ENCODE results near the gene VAMP2. TPM values are rescaled to one million over a fixed set of nuclear protein-coding genes. Genes with fewer than 3 reads are reported as not detected.
A peak's percentile ranks its signal among the peaks of the same experiment; 100 is the strongest.

VAMP2 gene
- total RNA-seq, 1 experiment from 2014 or later = 2.9 TPM

GRCh38 chr17:8122924-8123694, 39.6 kb downstream of the VAMP2 start:
- peaks cover 50% of the 10 kb centered on the region for H3K4me1 ChIP-seq (replicated peaks)
- peak overlapping the region; percentile 45 for H3K4me3 ChIP-seq
- H3K36me3 ChIP-seq = no peaks in the 10 kb centered on the region
- peak in 1 of 2 experiments; percentile 37 for DNase-seq (ENCODE audit: low read depth in 1 of 2, low spot score in 2 of 2)
- H3K27me3 ChIP-seq (replicated peaks) = peaks cover 22% of the 10 kb centered on the region
- no peak overlapping the region for H3K27ac ChIP-seq
- H3K9me3 ChIP-seq (replicated peaks) = no peaks in the 10 kb centered on the region

DNA sequence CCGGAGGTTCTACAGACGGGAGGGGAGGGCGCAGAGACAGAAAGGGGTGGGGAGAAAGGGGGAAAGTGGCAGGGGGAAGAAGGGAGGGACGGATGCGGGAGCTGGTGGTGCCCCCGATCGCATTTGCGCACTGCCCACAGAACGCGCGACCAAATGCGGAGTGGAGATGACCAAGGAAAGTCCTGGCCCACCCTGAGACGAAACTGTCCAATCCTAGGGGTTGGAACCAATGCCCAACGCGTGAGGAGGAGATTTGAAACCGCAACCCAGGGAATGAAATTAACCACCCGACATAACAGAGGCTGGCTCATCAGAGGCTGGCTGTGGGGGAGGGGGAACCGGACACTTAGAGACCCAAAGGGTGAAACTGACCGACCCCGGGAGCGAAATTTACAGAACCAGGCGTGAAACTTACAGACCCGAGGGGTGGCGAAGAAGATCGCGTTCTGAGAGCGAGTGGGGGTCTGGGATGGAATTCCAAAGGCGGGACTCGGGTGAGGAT, 40.3 kb downstream of the VAMP2 start:
- Histone ChIP-seq H3K27me3 (replicated peaks) (peaks cover 22% of the 10 kb centered on the region), H3K27ac (no peak overlapping the region), H3K36me3 (no peaks in the 10 kb centered on the region), H3K4me3 (peak overlapping the region; percentile 45), H3K4me1 (replicated peaks) (peaks cover 57% of the 10 kb centered on the region), H3K9me3 (replicated peaks) (no peaks in the 10 kb centered on the region)
- DNase-seq (ENCODE audit: low read depth in 1 of 2, low spot score in 2 of 2) = no peak

DNA sequence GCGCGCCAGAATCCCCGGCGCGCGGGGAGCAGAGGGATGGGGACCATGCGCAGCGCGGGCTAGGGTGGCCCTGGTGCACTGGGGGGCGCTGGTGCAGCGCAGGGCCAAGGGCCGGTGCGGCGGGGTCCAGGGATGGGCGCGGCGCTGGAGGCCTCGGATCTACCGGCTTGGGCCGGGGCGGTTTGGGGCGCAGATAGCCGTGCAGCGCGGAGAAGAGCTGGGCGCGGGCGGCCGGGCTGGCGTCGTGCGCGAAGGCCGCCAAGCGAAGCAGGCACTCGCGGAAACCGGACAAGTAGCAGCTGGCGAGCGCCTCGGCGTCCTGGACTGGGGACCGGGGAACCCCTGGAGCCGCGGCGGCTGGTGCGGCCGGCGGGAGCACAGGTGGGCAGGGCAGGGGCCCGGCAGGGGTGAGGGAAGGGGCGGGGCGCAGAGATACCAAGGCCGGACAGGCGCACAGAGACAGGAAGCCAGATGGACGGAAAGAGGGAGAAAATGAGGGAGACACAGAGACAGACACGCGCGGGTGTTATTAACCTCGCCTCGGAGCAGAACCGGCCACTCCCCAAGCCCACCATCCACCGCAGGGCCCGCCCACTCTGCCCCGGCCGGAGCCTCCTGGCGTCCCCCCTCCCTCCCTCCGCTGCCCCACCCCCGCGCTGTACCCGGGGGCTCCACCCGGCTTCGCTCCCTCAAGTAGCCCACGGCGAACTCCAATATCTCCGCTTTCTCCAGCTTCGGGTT, 40.9 kb downstream of the VAMP2 start:
- no peak overlapping the region for H3K27ac ChIP-seq

GRCh38 chr17:8121407-8121680, 41.4 kb downstream of the VAMP2 start:
- Histone ChIP-seq H3K9me3 (replicated peaks) (no peaks in the 10 kb centered on the region), H3K4me3 (peak overlapping the region; percentile 45), H3K36me3 (no peaks in the 10 kb centered on the region), H3K4me1 (replicated peaks) (peaks cover 52% of the 10 kb centered on the region), H3K27me3 (replicated peaks) (peaks cover 22% of the 10 kb centered on the region), H3K27ac (no peak overlapping the region)
- no peak for DNase-seq (ENCODE audit: low read depth in 1 of 2, low spot score in 2 of 2)

More for the DNA sequence above, 40.9 kb downstream of the VAMP2 start:
- peak overlapping the region; percentile 45 for H3K4me3 ChIP-seq
- peak; percentile 72 to 74 for DNase-seq (ENCODE audit: low read depth in 1 of 2, low spot score in 2 of 2)
- no peaks in the 10 kb centered on the region for H3K36me3 ChIP-seq
- peaks cover 54% of the 10 kb centered on the region for H3K4me1 ChIP-seq (replicated peaks)
- H3K27me3 ChIP-seq (replicated peaks) = peaks cover 22% of the 10 kb centered on the region
- no peaks in the 10 kb centered on the region for H3K9me3 ChIP-seq (replicated peaks)

GRCh38 chr17:8120520-8121406, 42.0 kb downstream of the VAMP2 start:
- DNase-seq (ENCODE audit: low read depth in 1 of 2, low spot score in 2 of 2) = peak; percentile 79 to 91
- Histone ChIP-seq H3K27me3 (replicated peaks) (peaks cover 23% of the 10 kb centered on the region), H3K27ac (no peak overlapping the region), H3K9me3 (replicated peaks) (no peaks in the 10 kb centered on the region), H3K4me3 (peak overlapping the region; percentile 45), H3K36me3 (no peaks in the 10 kb centered on the region), H3K4me1 (replicated peaks) (peaks cover 52% of the 10 kb centered on the region)

DNA sequence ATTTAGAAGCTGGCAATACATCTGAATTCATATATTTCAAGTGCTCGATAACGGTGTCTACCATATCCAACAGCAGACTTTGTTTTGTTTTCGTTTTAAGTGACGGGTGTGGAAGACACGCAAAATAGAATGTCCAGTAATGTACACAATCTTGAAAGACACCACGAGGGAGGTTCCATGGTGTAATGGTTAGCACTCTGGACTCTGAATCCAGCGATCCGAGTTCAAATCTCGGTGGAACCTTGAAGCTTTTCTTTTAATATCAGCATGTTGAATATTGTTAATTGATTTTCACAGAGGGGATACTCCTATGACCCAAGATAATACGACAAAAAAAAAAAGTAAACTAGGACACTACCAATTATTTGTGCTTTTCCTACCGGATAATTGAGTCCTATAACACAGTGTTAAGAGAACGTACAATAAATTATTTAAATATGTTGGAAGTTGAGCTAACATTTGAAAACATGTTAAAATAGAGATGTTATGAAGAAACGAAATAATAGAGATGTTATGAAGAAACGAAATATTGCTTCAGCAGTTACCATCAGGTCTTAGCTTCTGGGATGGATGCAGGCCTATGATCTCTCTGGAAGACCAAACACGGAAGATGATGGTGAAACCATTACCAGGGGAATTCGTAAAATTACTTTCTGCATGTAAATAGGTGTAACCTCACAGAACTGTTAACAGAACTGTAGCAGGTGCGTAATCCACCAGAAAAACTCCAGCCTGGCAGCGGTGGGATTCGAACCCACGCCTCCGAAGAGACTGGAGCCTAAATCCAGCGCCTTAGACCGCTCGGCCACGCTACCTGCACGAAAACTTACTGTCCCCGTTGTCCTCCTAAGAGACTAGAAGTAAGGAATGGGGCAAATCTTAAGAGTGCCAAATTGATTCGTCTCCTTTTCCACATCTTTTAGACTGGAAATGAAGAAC, 42.9 kb downstream of the VAMP2 start:
- Histone ChIP-seq H3K4me3 (peak overlapping the region; percentile 45), H3K9me3 (replicated peaks) (no peaks in the 10 kb centered on the region), H3K27ac (no peak overlapping the region), H3K27me3 (replicated peaks) (peaks cover 22% of the 10 kb centered on the region), H3K36me3 (no peaks in the 10 kb centered on the region), H3K4me1 (replicated peaks) (peaks cover 45% of the 10 kb centered on the region)
- peak; percentile 87 to 96 for DNase-seq (ENCODE audit: low read depth in 1 of 2, low spot score in 2 of 2)

DNA sequence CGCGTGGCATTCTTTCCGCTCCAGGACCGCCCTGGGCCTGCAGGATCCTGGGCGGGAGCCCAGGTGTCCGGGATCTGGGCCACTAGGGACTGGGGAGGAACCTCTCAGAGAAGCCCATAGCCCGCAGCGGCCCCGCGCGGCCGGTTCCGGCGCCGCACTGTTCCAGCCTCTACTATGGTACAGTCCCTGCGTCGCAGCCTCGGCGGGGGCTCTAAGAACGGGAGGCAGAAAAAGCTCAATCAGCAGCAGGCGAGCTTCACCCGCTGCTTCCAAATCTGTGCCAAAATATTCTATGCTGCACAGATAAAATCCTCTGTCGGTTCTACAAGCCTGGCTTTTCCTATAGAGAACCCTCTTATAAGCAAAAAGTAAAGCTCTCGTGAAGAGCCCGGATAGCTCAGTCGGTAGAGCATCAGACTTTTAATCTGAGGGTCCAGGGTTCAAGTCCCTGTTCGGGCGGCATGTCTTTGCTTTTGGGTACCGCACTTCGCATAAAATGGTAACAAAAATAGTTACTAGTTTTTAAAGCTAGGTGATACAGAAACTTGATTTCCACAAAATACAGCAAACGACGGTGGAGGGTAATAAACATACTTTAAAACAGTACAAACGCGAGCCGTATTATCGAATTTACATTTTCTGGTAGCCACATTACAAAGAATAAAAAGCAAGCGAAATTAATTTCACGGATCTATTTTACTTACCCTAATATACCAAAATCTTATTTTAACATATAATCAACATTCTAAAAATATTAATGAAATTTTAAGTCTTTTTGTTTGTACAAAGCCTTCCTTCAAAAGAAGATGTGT, 43.8 kb downstream of the VAMP2 start:
- Histone ChIP-seq H3K36me3 (no peaks in the 10 kb centered on the region), H3K4me1 (replicated peaks) (peaks cover 36% of the 10 kb centered on the region), H3K9me3 (replicated peaks) (no peaks in the 10 kb centered on the region), H3K4me3 (peak overlapping the region; percentile 39), H3K27me3 (replicated peaks) (peaks cover 16% of the 10 kb centered on the region), H3K27ac (peak overlapping the region; percentile 36)
- peak; percentile 86 to 91 for DNase-seq (ENCODE audit: low read depth in 1 of 2, low spot score in 2 of 2)

DNA sequence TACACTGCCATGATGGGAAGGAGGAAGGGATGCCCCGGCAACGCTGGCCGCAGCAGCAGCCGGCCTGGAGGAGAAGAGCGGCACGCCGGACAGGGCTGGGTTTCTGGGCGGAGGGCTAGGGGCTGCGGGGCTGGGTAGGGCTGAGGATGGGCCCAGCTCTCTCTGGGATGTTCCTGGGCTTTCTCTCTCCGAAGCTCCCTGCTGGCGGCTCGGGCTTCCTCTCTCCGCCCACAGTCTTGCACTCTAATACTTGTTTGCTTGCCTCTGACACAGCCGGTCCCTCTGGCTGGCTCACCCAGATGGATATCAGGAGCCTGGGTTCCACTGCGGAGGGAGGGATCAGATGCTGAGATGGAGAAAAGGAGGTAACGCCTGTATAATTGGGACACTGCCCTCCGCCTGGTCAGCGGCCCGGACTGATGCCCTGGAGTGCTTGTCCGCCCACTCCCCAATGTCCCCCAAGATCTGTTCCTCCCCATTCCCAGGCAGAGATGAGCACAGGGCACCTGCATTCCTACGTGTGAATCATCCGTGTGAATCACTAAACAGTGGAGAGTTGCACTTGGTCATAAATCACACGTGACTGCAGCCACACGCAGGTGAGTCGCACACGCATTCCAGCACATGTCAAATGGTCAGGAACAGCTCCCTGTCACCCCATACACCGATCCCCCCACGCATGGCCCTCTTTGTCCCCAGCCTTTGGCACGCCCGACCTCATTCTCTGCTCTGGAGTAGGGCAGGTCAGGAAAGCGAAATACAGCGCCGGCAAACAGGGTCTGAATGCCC, 44.6 kb downstream of the VAMP2 start, which contains the start of gene ALOXE3:
Gene ALOXE3, minus strand, starts transcription at position 535 of the 789 bp plus-strand sequence. Its CDS starts 524 bp downstream, at position 11.
- no peaks in the 10 kb centered on the region for H3K36me3 ChIP-seq
- peaks cover 28% of the 10 kb centered on the region for H3K4me1 ChIP-seq (replicated peaks)
- peak within 1 kb of the TSS; percentile 39 for H3K4me3 ChIP-seq
- peak in 1 of 2 experiments; percentile 60 for DNase-seq (ENCODE audit: low read depth in 1 of 2, low spot score in 2 of 2)
- no peaks in the 10 kb centered on the region for H3K9me3 ChIP-seq (replicated peaks)
- peaks cover 12% of the 10 kb centered on the region for H3K27me3 ChIP-seq (replicated peaks)
- peak within 1 kb of the TSS; percentile 36 for H3K27ac ChIP-seq

DNA sequence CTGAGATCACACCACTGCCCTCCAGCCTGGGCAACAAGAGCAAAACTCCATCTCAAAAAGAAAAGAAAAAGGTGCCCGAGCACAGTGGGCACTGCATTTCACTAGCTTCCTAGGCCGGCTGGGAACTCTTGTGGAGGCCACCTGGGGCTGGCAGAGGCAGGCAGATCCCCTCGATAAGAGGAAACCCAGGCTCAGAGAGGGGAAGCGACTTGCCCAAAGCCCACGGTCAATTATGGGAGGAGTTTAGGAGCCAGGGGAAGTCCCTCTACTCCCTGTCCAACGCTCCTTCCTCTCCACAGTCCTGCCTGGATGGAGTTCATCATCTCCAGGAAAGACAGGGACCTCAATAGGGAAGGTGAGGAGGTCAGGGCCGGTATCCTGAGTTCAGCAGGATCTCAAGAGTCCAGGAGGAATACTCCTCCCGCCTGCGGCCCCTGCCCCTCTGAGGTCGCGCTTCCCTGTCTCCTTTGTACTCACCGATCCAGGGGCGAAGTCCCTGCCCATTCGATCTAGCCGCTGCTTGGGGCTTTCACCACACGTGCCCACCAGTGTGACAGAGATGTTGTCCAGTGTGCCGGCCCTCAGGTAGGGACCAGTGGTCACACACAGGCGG, 45.3 kb downstream of the VAMP2 start:
- peaks cover 16% of the 10 kb centered on the region for H3K27me3 ChIP-seq (replicated peaks)
- no peaks in the 10 kb centered on the region for H3K36me3 ChIP-seq
- no peaks in the 10 kb centered on the region for H3K9me3 ChIP-seq (replicated peaks)
- no peak for DNase-seq (ENCODE audit: low read depth in 1 of 2, low spot score in 2 of 2)
- H3K4me1 ChIP-seq (replicated peaks) = peaks cover 21% of the 10 kb centered on the region
- peak overlapping the region; percentile 39 for H3K4me3 ChIP-seq
- no peak overlapping the region for H3K27ac ChIP-seq

GRCh38 chr17:8116776-8117175, 46.0 kb downstream of the VAMP2 start:
- peaks cover 16% of the 10 kb centered on the region for H3K27me3 ChIP-seq (replicated peaks)
- no peak overlapping the region for H3K27ac ChIP-seq
- DNase-seq (ENCODE audit: low read depth in 1 of 2, low spot score in 2 of 2) = no peak
- peaks cover 19% of the 10 kb centered on the region for H3K4me1 ChIP-seq (replicated peaks)
- no peaks in the 10 kb centered on the region for H3K36me3 ChIP-seq
- no peaks in the 10 kb centered on the region for H3K9me3 ChIP-seq (replicated peaks)
- H3K4me3 ChIP-seq = no peak overlapping the region

GRCh38 chr17:8110907-8111306, 51.8 kb downstream of the VAMP2 start:
- no peaks in the 10 kb centered on the region for H3K9me3 ChIP-seq (replicated peaks)
- peaks cover 5% of the 10 kb centered on the region; the same call in 1 of the 2 replicates for H3K4me1 ChIP-seq (replicated peaks)
- H3K36me3 ChIP-seq = no peaks in the 10 kb centered on the region
- no peak overlapping the region for H3K4me3 ChIP-seq
- peaks cover 31% of the 10 kb centered on the region for H3K27me3 ChIP-seq (replicated peaks)
- H3K27ac ChIP-seq = no peak overlapping the region
- DNase-seq (ENCODE audit: low read depth in 1 of 2, low spot score in 2 of 2) = no peak

All from SJSA1 (cell line).